GM12878 (cell line): ENCODE results near the gene ISG15.
"Not testable (repeated sequence)": the region's sequence is repeated elsewhere in the genome, so short reads cannot be mapped to it uniquely, and the experiment has no call there.

ENCODE experiments used
- ATF3 ChIP-seq: IDR thresholded peaks from 2 replicates; pipeline ENCODE4 v1.6.1; 2011; ENCODE audit warnings: low read depth, mild to moderate bottlenecking, low read length, moderate library complexity, borderline replicate concordance; ENCODE audit errors: extremely low read depth
- CHD1 ChIP-seq: IDR thresholded peaks from 2 replicates; pipeline ENCODE4 v1.6.1; 2012; ENCODE audit warnings: low read depth, low read length, improper control_type of control experiment
- CTCF ChIP-seq, 3 experiments: IDR thresholded peaks in 2 of 3; conservative IDR thresholded peaks in 1 of 3; 2 replicates each; pipeline ENCODE4 v1.5.1; 2011; ENCODE audit warnings: low read depth in 3 of 3, low read length in 3 of 3, mild to moderate bottlenecking in 3 of 3, control low read depth in 2 of 3, moderate library complexity in 2 of 3, inconsistent platforms in 1 of 3, mixed read lengths in 1 of 3; ENCODE audit not compliant: control insufficient read depth in 2 of 3, insufficient read depth in 1 of 3; ENCODE audit errors: extremely low read depth in 1 of 3
- HDGF ChIP-seq: fragments of 450-650 bp; IDR thresholded peaks from 2 replicates; pipeline ENCODE4 v1.6.1; 2016; ENCODE audit warnings: antibody characterized with exemption
- PAX5 ChIP-seq: IDR thresholded peaks from 2 replicates; pipeline ENCODE4 v1.6.1; 2011; ENCODE audit warnings: low read depth, low read length, borderline replicate concordance
- POLR2AphosphoS5 ChIP-seq: IDR thresholded peaks from 2 replicates; pipeline ENCODE4 v1.6.1; 2011; ENCODE audit warnings: mild to moderate bottlenecking, low read length, inconsistent platforms
- REST ChIP-seq: IDR thresholded peaks from 2 replicates; pipeline ENCODE4 v1.6.1; 2012; ENCODE audit warnings: mild to moderate bottlenecking, low read depth, low read length
- SREBF1 ChIP-seq: IDR thresholded peaks from 2 replicates; pipeline ENCODE4 v1.6.1; 2012; ENCODE audit warnings: mild to moderate bottlenecking, low read length
- ZNF622 ChIP-seq: fragments of 450-650 bp; IDR thresholded peaks from 2 replicates; pipeline ENCODE4 v1.6.1; 2017; ENCODE audit warnings: mild to moderate bottlenecking, inconsistent platforms
- TF ChIP-seq, protein P1 (sequence below): IDR thresholded peaks from 2 replicates; pipeline ENCODE4 v1.6.1; 2011; ENCODE audit warnings: low read depth, low read length, improper control_type of control experiment, borderline replicate concordance
- TF ChIP-seq, protein P2 (sequence below): IDR thresholded peaks from 2 replicates; pipeline ENCODE4 v1.6.1; 2012; ENCODE audit warnings: low read depth, low read length, improper control_type of control experiment

GRCh38 chr1:1017397-1018320, 4.4 kb downstream of the ISG15 start:
- TF ChIP-seq CTCF (IDR thresholded peaks at IDR 0.05 in 2 of 3, conservative IDR thresholded peaks at IDR 0.05 in 1 of 3; ENCODE audit: control insufficient read depth in 2 of 3, extremely low read depth in 1 of 3, insufficient read depth in 1 of 3, low read depth in 3 of 3, low read length in 3 of 3); CHD1; REST; POLR2AphosphoS5; ATF3; HDGF; SREBF1; ZNF622; PAX5: not testable (repeated sequence)
- TF ChIP-seq, protein P1, sequence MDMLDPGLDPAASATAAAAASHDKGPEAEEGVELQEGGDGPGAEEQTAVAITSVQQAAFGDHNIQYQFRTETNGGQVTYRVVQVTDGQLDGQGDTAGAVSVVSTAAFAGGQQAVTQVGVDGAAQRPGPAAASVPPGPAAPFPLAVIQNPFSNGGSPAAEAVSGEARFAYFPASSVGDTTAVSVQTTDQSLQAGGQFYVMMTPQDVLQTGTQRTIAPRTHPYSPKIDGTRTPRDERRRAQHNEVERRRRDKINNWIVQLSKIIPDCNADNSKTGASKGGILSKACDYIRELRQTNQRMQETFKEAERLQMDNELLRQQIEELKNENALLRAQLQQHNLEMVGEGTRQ: not testable (repeated sequence)
- TF ChIP-seq, protein P2, sequence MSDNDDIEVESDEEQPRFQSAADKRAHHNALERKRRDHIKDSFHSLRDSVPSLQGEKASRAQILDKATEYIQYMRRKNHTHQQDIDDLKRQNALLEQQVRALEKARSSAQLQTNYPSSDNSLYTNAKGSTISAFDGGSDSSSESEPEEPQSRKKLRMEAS: not testable (repeated sequence)
